Measurements from ENCODE around the gene ABHD5. TPM values are rescaled to one million over a fixed set of nuclear protein-coding genes. Genes with fewer than 3 reads are reported as not detected.

ABHD5 gene
- total RNA-seq, 4 donors from 2014 or later: 12.4 to 50.6 (median 22.8) TPM

DNA sequence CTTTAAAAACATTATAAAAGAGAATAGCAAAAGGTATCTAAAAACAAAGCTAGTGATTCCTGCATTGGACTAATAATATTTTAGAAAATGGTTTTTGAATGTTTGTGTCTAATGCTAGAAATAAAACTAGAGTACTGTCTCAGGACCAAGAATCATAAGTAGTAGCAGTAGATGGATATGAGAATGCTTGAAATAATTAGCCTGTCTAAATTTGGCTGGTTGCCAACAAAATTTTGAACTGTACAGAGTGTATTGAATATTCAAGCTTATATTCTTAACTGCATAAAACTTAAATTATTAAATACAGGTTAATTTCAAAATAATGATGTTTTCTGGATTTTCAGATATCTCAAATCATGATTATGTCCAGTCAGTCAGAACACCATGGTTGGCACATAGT lies 14.0 kb downstream of the ABHD5 start:
- no peak for DNase-seq
- H3K4me3 ChIP-seq: no peak overlapping the region
- H3K9me3 ChIP-seq: no peaks in the 10 kb centered on the region
- no peaks in the 10 kb centered on the region for H3K4me1 ChIP-seq
- H3K36me3 ChIP-seq: peaks cover 0 to 22% (median 0%) of the 10 kb centered on the region in 3 donors
- H3K27ac ChIP-seq: no peak overlapping the region
- no peak for TF ChIP-seq POLR2A (IDR thresholded peaks at IDR 0.05)
- TF ChIP-seq, protein P1, sequence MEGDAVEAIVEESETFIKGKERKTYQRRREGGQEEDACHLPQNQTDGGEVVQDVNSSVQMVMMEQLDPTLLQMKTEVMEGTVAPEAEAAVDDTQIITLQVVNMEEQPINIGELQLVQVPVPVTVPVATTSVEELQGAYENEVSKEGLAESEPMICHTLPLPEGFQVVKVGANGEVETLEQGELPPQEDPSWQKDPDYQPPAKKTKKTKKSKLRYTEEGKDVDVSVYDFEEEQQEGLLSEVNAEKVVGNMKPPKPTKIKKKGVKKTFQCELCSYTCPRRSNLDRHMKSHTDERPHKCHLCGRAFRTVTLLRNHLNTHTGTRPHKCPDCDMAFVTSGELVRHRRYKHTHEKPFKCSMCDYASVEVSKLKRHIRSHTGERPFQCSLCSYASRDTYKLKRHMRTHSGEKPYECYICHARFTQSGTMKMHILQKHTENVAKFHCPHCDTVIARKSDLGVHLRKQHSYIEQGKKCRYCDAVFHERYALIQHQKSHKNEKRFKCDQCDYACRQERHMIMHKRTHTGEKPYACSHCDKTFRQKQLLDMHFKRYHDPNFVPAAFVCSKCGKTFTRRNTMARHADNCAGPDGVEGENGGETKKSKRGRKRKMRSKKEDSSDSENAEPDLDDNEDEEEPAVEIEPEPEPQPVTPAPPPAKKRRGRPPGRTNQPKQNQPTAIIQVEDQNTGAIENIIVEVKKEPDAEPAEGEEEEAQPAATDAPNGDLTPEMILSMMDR (IDR thresholded peaks at IDR 0.05): no peak
- H3K27me3 ChIP-seq: no peaks in the 10 kb centered on the region

DNA sequence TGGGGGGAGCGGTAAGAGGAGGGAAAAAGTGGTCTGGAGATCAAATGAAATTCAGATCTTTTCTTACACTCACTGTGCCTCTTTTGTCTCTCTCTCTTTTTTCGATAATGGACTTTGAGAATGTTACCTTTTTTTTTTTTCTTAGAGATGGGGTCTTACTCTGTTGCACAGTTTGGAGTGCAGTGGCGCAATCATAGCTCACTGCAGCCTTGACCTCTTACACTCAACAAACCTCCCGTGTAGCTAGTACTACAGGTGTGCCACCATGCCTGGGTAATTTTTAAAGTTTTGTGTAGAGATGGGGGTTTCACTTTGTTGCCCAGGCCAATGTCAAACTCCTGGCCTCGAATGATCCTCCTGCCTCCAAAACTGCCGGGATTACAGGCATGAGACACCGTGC lies 15.6 kb downstream of the ABHD5 start:
- TF ChIP-seq, protein P1 (IDR thresholded peaks at IDR 0.05): no peak
- TF ChIP-seq POLR2A (IDR thresholded peaks at IDR 0.05): no peak
- Histone ChIP-seq H3K9me3 (no peaks in the 10 kb centered on the region), H3K27me3 (no peaks in the 10 kb centered on the region), H3K27ac (no peak overlapping the region), H3K36me3 (peaks cover 0 to 18% (median 0%) of the 10 kb centered on the region in 3 donors), H3K4me3 (no peak overlapping the region), H3K4me1 (no peaks in the 10 kb centered on the region)
- DNase-seq: no peak

DNA sequence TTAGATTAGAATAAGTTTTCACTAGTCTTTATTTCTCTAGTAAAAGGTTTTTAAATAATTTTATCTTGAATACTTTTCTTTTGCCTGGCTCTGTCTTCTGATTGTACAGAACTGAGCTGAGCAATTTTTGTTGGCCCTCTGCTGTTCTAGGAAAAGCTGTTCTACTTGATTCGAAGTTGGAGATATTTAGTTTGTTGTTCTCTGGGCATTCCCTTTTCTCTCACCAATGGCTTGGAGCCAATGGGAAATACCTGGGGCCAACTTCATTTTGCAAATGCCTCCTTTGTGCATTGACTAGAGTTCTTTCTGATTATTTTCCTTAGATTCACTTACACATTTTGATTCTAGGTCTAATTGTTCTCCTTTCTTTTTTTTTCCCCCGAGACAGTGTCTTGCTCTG lies 16.5 kb downstream of the ABHD5 start:
- Histone ChIP-seq H3K9me3 (no peaks in the 10 kb centered on the region), H3K4me1 (no peaks in the 10 kb centered on the region), H3K36me3 (peaks cover 0 to 24% (median under 1%) of the 10 kb centered on the region in 3 donors), H3K27ac (no peak overlapping the region), H3K4me3 (no peak overlapping the region), H3K27me3 (no peaks in the 10 kb centered on the region)
- no peak for DNase-seq
- no peak for TF ChIP-seq POLR2A (IDR thresholded peaks at IDR 0.05)
- TF ChIP-seq, protein P1 (IDR thresholded peaks at IDR 0.05): no peak

DNA sequence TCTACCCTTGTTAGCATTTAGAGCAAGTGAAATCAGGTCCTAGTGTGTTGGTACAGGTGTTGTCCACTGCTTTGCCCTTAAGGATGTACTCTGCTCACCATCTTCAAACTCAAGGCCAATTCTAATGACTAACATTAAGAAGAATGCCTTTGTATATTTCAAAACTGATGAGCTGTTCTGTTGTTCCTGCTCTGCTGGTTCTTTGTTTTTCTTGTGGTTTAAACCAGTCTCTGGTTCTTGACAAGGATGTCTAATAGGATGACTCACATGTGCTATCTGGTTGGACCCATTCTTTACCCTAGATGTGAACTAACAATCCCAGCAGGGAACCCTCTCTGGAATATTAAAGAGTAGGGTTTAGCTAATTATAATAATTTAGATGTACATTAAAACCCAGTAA lies 17.3 kb downstream of the ABHD5 start:
- Histone ChIP-seq H3K4me3 (no peak overlapping the region), H3K36me3 (peaks cover 0 to 24% (median 4%) of the 10 kb centered on the region in 3 donors), H3K27ac (no peak overlapping the region), H3K27me3 (no peaks in the 10 kb centered on the region), H3K9me3 (no peaks in the 10 kb centered on the region), H3K4me1 (no peaks in the 10 kb centered on the region)
- no peak for DNase-seq
- TF ChIP-seq POLR2A (IDR thresholded peaks at IDR 0.05): no peak
- TF ChIP-seq, protein P1 (IDR thresholded peaks at IDR 0.05): no peak

DNA sequence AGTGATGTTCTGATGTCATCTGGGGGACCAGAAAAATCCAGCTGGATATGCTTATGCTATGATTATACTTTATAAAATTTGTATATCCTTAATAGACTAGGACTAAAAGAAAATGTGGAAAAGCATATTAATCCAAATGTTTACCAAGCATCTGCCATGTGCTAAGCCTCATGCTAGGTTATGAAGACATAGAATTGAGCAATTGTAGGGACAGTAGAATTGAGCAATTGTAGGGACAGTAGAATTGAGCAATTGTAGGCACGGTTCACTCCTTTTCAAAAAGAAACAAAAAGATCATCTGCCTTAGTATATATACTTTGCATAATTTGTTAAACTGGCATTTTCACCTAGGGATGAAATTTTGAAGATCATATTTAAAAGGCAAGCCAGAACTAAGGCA lies 18.3 kb downstream of the ABHD5 start:
- no peak for DNase-seq
- Histone ChIP-seq H3K4me1 (no peaks in the 10 kb centered on the region), H3K27ac (no peak overlapping the region), H3K9me3 (no peaks in the 10 kb centered on the region), H3K36me3 (peaks cover 0 to 20% (median 4%) of the 10 kb centered on the region in 3 donors), H3K27me3 (no peaks in the 10 kb centered on the region), H3K4me3 (no peak overlapping the region)
- TF ChIP-seq, protein P1 (IDR thresholded peaks at IDR 0.05): no peak
- TF ChIP-seq POLR2A (IDR thresholded peaks at IDR 0.05): no peak

DNA sequence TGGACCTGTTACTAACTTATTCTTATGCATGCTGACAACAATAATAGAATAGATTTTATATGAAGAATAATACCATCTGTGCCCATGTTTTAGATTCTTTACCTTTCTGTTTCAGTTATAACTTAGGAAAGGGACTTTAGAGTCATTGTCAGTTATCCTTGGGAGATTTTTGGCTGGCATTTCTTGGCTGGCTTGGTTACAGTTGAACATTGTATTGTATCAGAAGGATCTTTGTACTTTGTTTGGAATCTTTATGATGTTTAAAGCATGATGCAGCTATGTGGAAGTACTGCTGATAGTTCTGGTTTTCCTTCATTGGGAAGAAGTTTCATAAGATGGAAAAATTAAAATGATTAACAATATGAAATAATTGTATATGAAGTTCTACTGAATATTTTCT lies 19.9 kb downstream of the ABHD5 start:
- Histone ChIP-seq H3K4me1 (no peaks in the 10 kb centered on the region), H3K4me3 (no peak overlapping the region), H3K36me3 (peaks cover 0 to 30% (median 4%) of the 10 kb centered on the region in 3 donors), H3K27me3 (no peaks in the 10 kb centered on the region), H3K9me3 (no peaks in the 10 kb centered on the region), H3K27ac (no peak overlapping the region)
- no peak for DNase-seq
- TF ChIP-seq, protein P1 (IDR thresholded peaks at IDR 0.05): no peak
- TF ChIP-seq POLR2A (IDR thresholded peaks at IDR 0.05): no peak

Measured in Peyer's patch (tissue), 4 donors.